Neutrophil (primary cell): ENCODE data around the gene EMP2.

Experiments
- H3K27ac ChIP-seq: fragments of 200-600 bp; sonication (generic); 2 replicates; pipeline ENCODE4 v1.5.1; 2016; ENCODE audit warnings: mild to moderate bottlenecking, moderate library complexity
- H3K27me3 ChIP-seq: fragments of 200-600 bp; sonication (generic); 2 replicates; pipeline ENCODE4 v1.6.0; 2016; ENCODE audit warnings: mild to moderate bottlenecking
- H3K36me3 ChIP-seq: fragments of 200-600 bp; sonication (generic); 2 replicates; pipeline ENCODE4 v1.5.1; 2017
- H3K4me1 ChIP-seq, 2 experiments: fragments of 200-600 bp in 1 of 2; sonication (generic) in 1 of 2; 1 replicate in 1 of 2; 2 replicates in 1 of 2; pipeline versions ENCODE4 v1.5.1 to v1.6.1; 2013 to 2016; ENCODE audit warnings: low read depth in 1 of 2, low read length in 1 of 2, mild to moderate bottlenecking in 1 of 2, moderate library complexity in 1 of 2; ENCODE audit not compliant: control insufficient read depth in 1 of 2, insufficient read depth in 1 of 2
- H3K4me3 ChIP-seq, 2 experiments: fragments of 200-600 bp in 1 of 2; sonication (generic) in 1 of 2; 1 replicate in 1 of 2; 2 replicates in 1 of 2; pipeline ENCODE4 v1.5.1; 2013 to 2016; ENCODE audit warnings: low read depth in 1 of 2, low read length in 1 of 2, mild to moderate bottlenecking in 1 of 2, moderate library complexity in 1 of 2
- H3K9me3 ChIP-seq: fragments of 200-600 bp; sonication (generic); 2 replicates; pipeline ENCODE4 v1.5.1; 2016
- TF ChIP-seq, protein P1 (sequence below): fragments of 200-600 bp; sonication (generic); IDR thresholded peaks from 2 replicates; pipeline ENCODE4 v1.5.1; 2016; ENCODE audit warnings: antibody characterized with exemption

EMP2 gene, protein sequence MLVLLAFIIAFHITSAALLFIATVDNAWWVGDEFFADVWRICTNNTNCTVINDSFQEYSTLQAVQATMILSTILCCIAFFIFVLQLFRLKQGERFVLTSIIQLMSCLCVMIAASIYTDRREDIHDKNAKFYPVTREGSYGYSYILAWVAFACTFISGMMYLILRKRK

DNA sequence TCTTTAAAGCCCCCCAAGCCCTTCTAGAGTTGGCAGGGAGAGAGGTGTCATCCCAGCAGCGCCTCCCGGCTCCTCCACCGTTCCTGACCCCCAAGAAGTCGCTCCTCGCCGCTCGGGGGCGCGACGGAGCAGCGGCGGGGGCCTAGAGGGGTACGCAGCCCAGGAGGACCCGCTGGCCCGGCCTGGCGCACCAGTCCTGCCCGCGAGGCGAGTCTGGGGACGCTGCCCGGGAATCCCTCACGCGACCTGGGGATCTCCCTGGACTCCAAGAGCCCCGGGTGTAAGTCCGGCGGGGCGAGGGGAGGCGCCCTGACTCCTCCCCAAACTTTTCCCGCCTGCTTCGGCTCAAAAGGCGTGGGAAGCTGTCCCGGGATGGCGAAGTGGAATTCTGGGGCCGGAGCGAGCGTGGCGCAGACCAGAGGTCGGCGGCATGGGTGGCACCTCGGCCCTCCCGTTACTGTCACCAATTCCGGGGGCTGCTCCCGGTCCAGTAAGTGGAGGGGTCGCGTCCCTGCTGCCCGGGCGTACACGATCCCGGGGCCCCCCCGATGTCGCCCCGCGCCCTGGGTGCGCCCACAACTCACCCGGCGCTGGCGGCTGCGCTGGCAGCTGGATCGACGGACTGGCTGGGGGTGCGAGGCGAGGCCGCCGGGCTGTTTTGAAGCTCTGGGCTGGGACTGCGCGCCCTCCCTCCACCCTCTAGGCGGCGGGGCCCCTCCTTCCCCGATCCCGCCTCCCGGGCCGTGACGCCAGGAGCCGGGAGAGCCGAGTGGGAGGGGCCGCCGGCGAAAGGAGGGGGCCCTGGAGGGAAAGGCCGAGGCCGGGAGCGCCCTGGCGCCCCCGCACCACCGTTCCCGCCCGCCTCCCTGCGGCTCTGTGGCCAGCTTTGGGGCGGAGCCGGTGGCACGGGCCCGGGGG, at the start of gene EMP2:
TSS of gene EMP2 (minus strand) at position 634 of the 918 bp plus-strand sequence. CDS start 32,981 bp downstream, outside the sequence.
- no peaks in the 10 kb centered on the region for H3K36me3 ChIP-seq
- H3K4me3 ChIP-seq: no peak within 1 kb of the TSS
- H3K9me3 ChIP-seq: no peaks in the 10 kb centered on the region
- TF ChIP-seq, protein P1, sequence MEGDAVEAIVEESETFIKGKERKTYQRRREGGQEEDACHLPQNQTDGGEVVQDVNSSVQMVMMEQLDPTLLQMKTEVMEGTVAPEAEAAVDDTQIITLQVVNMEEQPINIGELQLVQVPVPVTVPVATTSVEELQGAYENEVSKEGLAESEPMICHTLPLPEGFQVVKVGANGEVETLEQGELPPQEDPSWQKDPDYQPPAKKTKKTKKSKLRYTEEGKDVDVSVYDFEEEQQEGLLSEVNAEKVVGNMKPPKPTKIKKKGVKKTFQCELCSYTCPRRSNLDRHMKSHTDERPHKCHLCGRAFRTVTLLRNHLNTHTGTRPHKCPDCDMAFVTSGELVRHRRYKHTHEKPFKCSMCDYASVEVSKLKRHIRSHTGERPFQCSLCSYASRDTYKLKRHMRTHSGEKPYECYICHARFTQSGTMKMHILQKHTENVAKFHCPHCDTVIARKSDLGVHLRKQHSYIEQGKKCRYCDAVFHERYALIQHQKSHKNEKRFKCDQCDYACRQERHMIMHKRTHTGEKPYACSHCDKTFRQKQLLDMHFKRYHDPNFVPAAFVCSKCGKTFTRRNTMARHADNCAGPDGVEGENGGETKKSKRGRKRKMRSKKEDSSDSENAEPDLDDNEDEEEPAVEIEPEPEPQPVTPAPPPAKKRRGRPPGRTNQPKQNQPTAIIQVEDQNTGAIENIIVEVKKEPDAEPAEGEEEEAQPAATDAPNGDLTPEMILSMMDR: no peak
- no peaks in the 10 kb centered on the region for H3K4me1 ChIP-seq
- H3K27ac ChIP-seq: no peak within 1 kb of the TSS
- peaks cover 93% of the 10 kb centered on the region for H3K27me3 ChIP-seq

DNA sequence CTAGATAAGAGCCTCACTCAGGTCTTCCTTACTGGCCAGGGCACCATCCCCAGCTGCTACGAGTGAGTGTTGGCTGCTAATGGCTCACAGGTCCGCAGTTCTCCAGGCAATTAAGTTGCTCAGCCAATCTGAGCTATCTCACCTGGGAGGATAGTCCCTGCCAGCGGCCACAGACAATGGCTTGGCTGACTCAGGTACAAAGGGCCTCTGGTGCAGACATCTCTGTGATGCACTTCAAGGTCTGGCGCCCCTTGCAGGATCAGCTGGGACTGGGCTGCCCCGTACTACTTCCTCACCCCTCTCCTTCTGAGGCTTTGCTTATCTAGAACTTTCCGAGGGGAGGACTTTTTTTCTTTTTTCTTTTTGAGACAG, 49.2 kb upstream of the EMP2 start:
- Histone ChIP-seq H3K4me1 (no peaks in the 10 kb centered on the region), H3K4me3 (no peak overlapping the region), H3K27ac (no peak overlapping the region), H3K27me3 (no peaks in the 10 kb centered on the region), H3K9me3 (no peaks in the 10 kb centered on the region), H3K36me3 (no peaks in the 10 kb centered on the region)
- TF ChIP-seq, protein P1: no peak

DNA sequence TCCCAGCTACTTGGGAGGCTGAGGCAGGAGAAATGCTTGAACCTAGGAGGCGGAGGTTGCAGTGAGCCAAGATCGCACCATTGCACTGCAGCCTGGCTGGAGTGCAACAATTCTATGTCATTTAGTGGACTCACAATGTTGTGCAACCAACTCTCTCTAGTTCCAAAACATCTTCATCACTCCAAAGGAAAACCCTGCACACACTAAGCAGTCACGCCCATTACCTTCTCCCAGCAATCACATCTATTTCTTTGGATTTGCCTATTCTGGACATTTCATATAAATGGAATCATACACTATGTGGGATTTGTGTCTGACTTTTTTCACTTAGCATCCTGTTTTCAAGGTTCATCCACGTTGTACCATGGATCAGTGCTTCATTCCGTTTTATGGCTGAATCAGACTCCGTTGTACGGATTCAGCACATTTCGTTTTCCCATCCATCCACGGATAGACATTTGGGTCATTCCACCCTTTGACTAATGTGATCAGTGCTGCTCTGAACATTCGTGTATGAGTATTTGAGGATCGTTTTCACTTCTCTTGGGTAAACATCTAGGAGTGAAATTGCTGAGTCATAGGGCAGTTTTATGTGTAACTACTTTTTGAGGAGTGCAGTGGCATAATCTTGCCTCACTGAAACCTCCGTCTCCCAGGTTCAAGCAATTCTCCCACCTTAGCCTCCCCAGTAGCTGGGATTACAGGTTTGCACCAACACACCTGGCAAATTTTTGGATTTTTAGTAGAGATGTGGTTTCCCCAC, 45.4 kb upstream of the EMP2 start:
- H3K9me3 ChIP-seq: no peaks in the 10 kb centered on the region
- H3K4me1 ChIP-seq: no peaks in the 10 kb centered on the region
- H3K4me3 ChIP-seq: no peak overlapping the region
- no peaks in the 10 kb centered on the region for H3K36me3 ChIP-seq
- no peaks in the 10 kb centered on the region for H3K27me3 ChIP-seq
- H3K27ac ChIP-seq: no peak overlapping the region
- TF ChIP-seq, protein P1: no peak

DNA sequence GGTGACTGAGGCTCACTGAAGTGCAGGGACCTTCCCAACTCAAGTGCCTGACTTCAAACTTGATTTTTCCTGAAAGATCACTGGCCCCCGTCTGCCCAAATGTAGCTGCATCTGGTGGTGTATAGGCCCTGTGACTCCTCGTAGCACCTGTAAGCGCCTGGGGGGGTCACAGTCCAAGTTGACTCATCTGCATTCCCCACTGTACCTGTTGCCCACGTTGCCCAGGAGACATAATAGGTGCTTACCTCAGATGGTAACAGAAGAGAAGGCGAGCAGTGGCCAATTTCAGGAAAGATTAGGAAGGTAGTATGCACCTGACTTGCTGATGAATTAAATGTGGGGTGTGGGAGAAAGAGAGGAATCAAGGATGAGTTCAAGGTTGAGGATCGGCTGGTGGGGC, 44.1 kb upstream of the EMP2 start:
- Histone ChIP-seq H3K27me3 (peaks cover 9% of the 10 kb centered on the region), H3K36me3 (no peaks in the 10 kb centered on the region), H3K9me3 (no peaks in the 10 kb centered on the region), H3K27ac (no peak overlapping the region), H3K4me3 (no peak overlapping the region), H3K4me1 (peaks cover 0 to 1% of the 10 kb centered on the region in 2 experiments)
- TF ChIP-seq, protein P1: no peak

DNA sequence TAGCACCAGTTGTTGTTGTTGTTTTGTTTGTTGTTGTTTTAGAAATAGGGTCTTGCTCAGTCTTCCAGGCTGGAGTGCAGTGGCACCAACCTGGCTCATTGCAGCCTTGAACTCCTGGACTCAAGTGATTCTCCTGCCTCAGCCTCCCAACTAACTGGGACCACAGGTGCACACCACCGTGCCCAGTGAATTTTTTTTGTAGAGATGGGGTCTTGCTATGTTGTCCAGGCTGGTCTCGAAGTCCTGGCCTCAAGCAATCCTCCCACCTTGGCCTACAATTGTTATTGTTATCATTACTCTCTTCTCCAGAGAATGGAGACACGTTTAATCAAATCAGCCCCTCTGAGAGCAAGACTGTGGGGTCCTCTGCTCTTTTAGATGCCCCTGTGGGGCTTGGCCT, 42.7 kb upstream of the EMP2 start:
- peaks cover 21% of the 10 kb centered on the region for H3K27me3 ChIP-seq
- no peak overlapping the region for H3K27ac ChIP-seq
- no peaks in the 10 kb centered on the region for H3K36me3 ChIP-seq
- no peak overlapping the region for H3K4me3 ChIP-seq
- H3K4me1 ChIP-seq: peaks cover 0 to 4% of the 10 kb centered on the region in 2 experiments
- TF ChIP-seq, protein P1: no peak
- H3K9me3 ChIP-seq: no peaks in the 10 kb centered on the region
